GM20431 (cell line): ENCODE data around the gene AIG1.
"Not testable (repeated sequence)": the region's sequence is repeated elsewhere in the genome, so short reads cannot be mapped to it uniquely, and the experiment has no call there.

Experiments
- in situ Hi-C: fragments of 300-500 bp; cut with MseI, MboI; formaldehyde crosslinking; loops from one replicate; pipeline ENCODE4 v1.15.0; 2020; ENCODE audit warnings: low sequenced_read_pairs; ENCODE audit not compliant: unreplicated experiment

AIG1 gene

GRCh38 chr6:143215771-143216170 is 155.1 kb downstream of the AIG1 start:
- in situ Hi-C loops = no loop called here

GRCh38 chr6:143218233-143218632 is 157.5 kb downstream of the AIG1 start:
- in situ Hi-C loops = no loop called here

GRCh38 chr6:143221698-143222097 is 161.0 kb downstream of the AIG1 start:
- in situ Hi-C loops = no loop called here

- in situ Hi-C loops = no loop called here
These were observed 161.6 kb downstream of the AIG1 start for GRCh38 chr6:143222310-143222709.

- in situ Hi-C loops = no loop called here
These were observed 162.1 kb downstream of the AIG1 start for GRCh38 chr6:143222801-143223231.

- in situ Hi-C loops = no loop called here
These were observed 163.2 kb downstream of the AIG1 start for GRCh38 chr6:143223895-143224294.

- in situ Hi-C loops = no loop called here
These were observed 163.8 kb downstream of the AIG1 start for GRCh38 chr6:143224516-143224915.

GRCh38 chr6:143225929-143226328 is 165.2 kb downstream of the AIG1 start:
- in situ Hi-C loops = no loop called here

GRCh38 chr6:143227675-143228074 is 167.0 kb downstream of the AIG1 start:
- in situ Hi-C loops = no loop called here

GRCh38 chr6:143229400-143229799 is 168.7 kb downstream of the AIG1 start:
- in situ Hi-C loops = no loop called here

- in situ Hi-C loops = no loop called here
These were observed 172.2 kb downstream of the AIG1 start for GRCh38 chr6:143232849-143233248.

- in situ Hi-C loops = no loop called here
These were observed 173.0 kb downstream of the AIG1 start for GRCh38 chr6:143233554-143234285.

GRCh38 chr6:143234734-143235133 is 174.0 kb downstream of the AIG1 start:
- in situ Hi-C loops = no loop called here

- in situ Hi-C loops = no loop called here
These were observed 175.6 kb downstream of the AIG1 start for GRCh38 chr6:143236151-143236798.

GRCh38 chr6:143238306-143238705 is 177.6 kb downstream of the AIG1 start:
- in situ Hi-C loops = no loop called here

- in situ Hi-C loops = no loop called here
These were observed 180.4 kb downstream of the AIG1 start for GRCh38 chr6:143241111-143241510.

GRCh38 chr6:143241911-143242310 is 181.2 kb downstream of the AIG1 start:
- in situ Hi-C loops = no loop called here

GRCh38 chr6:143243786-143244185 is 183.1 kb downstream of the AIG1 start:
- in situ Hi-C loops = no loop called here

- in situ Hi-C loops = no loop called here
These were observed 185.0 kb downstream of the AIG1 start for GRCh38 chr6:143245656-143246055.

- in situ Hi-C loops = not testable (repeated sequence)
These were observed 185.6 kb downstream of the AIG1 start for GRCh38 chr6:143246166-143246775.

- in situ Hi-C loops = no loop called here
These were observed 186.9 kb downstream of the AIG1 start for GRCh38 chr6:143247586-143247985.
